Effector CD4-positive, alpha-beta T cell (primary cell): ENCODE measurements around the gene HP.
"Not testable (repeated sequence)": the region's sequence is repeated elsewhere in the genome, so short reads cannot be mapped to it uniquely, and the experiment has no call there.

Source experiments
- DNase-seq: peaks from one replicate; pipeline ENCODE4 v3.0.0-alpha.2; 2020

The HP gene

DNA sequence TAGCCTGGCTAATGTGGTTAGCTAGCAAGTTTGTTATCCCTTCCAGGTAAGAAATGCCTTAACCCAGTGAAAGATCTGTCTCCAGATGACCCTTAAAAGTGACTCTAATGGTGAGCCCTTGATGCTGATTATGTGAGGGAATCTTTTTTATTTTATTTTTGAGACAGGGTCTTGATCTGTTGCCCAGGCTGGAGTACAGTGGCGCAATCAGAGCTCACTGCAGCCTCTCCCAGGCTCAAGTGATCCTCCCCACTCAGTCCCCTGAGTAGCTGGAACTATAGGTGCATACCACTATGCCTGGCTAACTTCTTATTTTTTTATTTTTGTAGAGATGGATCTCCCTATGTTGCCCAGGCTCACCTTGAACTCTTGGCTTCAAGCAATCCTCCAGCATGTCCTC is 10.8 kb upstream of the HP start:
- DNase-seq = no peak

DNA sequence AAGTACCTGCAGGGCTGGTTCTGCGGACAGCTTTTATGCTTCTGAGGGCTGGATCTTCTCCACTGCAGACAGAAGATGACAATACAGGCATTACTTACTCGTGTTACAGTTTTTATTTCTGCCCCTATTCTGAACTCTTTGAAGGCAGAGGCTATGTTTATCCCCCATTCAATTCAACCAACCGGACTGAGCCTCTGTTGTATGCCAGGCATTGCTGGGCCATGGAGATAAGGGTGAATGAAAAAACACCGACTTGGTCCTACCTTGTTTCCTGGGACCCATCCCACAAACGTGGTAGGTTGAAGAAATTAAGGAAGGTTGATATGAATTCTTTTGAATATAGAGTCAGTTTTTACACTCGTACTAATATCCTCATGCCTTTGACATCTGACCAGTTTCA is 10.0 kb upstream of the HP start:
- DNase-seq = no peak

DNA sequence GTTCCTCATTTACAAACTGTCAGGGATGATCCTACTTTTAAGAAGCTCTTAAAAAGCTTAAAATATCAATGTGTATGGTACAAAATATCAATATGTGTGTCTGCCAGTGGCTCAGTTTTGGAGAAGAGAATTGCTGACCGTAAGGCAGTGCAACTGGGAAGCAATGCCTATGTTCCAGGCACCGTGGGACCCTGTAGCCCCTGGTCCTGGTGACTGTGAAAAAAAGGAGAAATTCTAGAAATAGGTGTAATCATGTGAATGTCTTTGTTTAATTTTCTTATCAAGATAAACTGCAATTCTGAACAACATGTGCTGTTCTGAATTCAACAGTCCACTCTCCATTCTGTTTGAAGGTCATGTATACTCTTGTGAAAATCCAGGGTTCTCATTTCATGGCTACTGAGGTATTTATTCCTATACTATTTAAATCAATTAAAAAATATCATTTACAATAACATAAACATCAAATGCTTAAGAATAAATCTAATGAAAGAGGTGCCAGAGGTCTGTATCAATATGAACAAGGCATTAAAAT is 9.4 kb upstream of the HP start:
- no peak for DNase-seq

DNA sequence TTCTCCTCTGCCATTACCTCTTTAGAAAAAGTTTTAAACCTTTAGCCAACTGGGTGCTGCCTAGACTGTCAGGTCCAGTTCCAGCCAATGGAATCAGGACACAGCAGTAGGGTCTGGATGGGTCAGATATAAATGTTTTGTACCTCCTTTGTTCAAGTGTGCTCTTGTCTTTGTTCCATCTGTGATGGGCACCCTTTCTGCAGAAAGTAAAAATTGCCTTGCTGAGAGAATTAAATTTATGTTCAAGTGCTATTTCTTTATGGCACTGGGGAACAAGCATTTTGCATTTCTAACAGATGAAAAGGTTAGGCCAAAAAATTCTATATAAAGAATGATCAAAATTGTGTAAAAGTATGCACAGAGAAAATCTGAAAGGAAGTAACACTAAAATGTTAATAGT is 5.2 kb upstream of the HP start:
- no peak for DNase-seq

DNA sequence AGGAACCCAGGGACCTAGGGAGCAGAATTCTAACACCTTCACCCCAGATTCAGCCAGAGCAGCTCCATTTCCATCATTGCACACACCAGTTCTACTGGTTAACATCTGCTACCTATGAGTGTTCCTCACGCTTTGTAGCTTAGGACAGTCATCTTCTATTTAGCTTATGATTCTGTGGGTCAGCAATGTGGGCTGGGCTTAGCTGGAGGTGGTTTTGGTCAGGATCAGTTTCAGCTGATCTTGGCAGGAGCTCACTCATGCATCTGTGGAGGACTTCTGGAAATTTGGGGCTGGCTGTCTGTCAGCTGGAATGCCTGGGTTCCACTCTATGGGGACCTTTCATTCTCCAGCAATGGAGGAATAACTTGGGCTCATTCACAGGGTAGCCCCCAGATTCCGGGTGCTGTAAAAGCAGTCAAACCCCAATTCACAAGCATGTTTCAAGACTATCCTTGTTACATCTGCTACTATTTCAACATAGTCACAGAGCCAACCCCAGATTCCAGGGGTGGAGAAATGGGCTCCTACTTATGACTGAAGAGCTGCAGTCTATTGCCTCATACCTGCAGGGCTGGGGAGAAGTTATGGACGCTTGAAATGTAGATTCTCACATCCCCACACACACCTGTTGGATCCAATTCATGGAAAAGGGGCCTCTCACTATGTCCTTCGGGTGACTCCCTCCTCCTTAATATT is 3.4 kb upstream of the HP start:
- DNase-seq = no peak

DNA sequence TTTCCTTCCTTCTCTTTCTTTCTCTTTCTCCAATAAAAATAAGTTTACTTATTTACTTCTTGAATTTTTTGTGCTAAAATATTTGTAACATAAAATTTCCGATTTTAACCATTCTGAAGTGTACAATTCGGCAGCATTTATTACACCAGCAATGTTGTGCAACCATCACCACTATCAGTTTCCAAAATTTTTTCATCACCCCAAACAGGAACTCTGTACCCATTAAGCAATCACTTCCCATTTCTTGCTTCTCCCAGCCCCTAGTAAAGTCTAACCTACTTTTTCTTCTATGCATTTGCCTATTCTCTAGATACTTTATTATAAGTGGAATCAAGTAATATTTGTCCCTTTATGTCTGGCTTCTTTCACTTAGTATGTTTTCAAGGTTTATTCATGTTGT is 2.5 kb upstream of the HP start:
- DNase-seq = no peak

DNA sequence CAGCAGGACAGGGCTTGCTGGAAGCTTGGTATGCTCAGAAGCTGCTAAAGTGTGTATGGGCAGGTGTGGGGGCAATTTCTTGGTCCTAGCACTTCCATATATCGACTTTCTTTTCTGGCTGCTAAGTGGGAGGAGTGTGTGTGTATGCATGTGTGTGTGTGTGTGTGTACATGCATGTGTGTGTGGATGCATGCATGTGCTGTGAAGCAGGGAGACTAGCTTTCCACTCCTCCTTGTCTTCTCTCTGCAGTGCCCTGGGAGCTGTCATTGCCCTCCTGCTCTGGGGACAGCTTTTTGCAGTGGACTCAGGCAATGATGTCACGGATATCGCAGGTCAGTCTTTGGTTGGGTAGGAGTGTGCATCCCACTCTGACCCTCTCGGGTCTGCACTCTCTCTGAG is 1.6 kb downstream of the HP start:
- DNase-seq = no peak

DNA sequence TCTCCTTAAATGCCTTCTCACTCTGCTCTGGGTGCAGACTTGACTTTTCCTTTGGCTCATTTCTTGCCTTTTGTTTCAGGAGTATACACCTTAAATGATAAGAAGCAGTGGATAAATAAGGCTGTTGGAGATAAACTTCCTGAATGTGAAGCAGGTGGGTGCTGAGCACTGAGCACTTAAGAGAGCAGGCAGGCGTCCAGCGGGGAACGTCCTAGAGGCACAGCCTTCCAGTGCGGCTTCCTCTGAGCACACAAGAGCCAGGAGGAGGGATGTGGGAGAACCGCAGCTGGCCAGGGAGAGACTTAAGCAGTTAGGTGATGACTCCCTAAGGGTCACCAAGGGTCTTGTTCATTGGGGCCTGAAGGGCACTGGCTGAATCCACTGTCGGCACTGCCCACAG is 3.0 kb downstream of the HP start:
- not testable (repeated sequence) for DNase-seq

DNA sequence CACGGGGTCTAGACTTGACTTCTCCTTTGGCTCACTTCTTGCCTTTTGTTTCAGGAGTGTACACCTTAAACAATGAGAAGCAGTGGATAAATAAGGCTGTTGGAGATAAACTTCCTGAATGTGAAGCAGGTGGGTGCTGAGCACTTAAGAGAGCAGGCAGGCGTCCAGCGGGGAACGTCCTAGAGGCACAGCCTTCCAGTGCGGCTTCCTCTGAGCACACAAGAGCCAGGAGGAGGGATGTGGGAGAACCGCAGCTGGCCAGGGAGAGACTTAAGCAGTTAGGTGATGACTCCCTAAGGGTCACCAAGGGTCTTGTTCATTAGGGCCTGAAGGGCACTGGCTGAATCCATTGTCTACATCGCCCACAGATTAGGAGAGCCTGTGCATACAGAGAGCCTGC is 4.8 kb downstream of the HP start:
- not testable (repeated sequence) for DNase-seq

DNA sequence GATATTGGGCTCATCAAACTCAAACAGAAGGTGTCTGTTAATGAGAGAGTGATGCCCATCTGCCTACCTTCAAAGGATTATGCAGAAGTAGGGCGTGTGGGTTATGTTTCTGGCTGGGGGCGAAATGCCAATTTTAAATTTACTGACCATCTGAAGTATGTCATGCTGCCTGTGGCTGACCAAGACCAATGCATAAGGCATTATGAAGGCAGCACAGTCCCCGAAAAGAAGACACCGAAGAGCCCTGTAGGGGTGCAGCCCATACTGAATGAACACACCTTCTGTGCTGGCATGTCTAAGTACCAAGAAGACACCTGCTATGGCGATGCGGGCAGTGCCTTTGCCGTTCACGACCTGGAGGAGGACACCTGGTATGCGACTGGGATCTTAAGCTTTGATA is 6.1 kb downstream of the HP start:
- no peak for DNase-seq

DNA sequence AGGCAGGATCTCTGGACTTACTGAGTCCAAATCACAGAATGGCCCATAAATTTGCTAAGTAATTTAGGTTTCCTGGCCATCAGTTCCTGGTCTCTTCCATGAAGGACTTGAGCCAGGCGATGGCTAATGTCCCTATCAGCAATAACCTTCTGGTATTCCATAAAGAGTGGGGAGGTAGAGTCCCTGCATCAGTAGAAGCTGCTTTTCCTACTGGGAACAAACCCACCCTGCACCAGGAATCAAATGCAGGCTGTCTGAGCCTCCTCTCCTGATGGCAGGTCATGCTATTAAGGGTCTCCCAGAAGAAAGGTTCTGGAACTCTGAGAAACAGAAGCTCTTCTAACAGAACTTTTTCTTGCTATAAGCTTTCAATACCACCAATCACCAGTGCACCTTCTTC is 7.3 kb downstream of the HP start:
- no peak for DNase-seq

DNA sequence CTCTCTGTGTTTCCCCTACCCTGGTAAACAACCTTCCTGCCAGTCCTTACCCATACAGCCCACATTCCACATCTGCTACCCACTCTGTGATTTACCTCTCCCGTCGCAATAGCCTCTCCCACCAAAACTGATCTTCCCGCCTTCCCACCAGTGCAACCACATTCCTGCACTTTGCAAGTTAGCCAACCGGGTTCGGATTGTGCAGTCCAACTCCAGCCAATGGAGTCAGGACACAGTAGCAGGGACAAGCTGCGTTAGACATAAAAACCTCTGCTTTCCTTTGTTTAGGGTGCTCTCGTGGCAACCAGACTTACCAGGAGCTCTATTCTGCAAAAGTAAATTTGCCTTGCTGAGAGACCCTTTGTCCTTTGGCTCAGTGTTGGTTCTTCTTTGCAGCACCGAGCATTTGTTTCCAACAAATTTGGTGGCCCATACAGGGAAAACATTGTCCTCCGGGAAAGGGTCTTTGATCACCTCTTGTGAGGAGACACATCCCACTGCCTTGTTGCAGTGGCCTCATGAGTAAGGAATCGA is 10.1 kb downstream of the HP start:
- DNase-seq = no peak

DNA sequence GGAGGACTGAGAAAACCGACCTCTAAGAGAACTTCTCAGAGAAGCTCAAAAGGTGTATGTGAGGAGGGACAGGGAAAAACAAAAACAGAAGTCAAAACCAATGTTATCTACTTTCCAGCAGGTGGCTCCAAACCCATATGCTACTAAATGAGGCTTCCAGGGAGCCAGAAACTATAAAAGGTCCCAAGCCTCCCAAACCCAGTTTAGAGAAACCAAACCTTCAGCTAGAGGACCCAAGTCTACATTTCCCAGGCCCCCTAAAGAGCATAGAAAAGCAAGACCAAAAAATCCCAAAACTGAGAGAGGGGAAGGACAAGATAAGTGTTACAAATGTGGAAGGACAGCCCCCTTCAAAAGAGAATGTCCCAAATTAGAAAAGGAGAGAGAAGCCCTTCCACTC is 12.4 kb downstream of the HP start:
- DNase-seq = no peak

DNA sequence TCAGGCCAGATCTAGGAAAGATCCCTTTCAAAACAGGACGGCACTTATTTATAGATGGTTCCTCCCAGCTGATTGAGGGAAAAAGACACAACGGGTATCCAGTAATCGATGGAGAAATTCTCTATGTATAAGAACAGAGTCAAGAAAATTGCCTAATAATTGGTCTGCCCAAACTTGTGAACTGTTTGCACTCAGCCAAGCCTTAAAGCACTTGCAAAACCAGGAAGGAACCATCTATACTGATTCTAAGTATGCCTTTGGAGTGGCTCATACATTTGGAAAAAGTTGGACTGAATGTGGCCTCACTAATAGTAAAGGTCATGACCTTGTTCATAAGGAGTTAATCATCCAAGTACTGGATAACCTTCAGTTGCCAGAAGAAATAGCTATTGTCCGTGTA is 14.6 kb downstream of the HP start:
- DNase-seq = no peak

DNA sequence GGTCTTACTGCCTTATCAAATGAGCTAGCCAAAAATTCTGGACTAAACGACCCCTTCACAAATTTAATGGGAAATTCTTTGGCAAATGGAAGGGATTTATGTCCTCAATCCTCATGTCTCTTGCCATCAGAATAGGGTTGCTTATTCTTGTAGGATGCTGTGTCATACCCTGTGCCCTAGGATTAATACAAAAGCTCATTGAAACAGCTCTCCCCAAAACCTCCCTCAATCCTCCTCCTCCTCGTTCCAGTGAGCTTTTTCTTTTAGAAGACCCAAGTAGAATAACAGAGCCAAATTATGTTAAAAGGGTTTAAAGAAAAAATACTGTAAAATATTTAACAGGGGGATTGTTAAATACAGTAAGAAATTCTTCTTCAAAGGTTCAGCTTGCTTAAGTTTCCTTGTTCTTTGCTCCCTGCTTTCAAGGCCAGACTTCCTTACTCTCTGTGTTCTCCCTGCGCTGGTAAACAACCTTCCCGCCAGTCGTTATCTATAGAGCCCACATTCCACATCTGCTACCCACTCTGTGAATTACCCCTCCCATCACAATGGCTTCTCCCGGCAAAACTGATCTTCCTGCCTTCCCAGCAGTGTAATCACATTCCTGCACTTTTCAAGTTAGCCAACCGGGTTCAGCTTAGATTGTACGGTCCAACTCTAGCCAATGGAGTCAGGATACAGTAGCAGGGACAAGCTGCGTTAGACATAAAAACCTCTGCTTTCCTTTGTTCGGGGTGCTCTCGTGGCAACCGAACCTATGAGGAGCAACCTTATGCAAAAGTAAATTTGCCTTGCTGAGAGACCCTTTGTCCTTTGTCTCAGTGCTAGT is 18.4 kb downstream of the HP start:
- no peak for DNase-seq

DNA sequence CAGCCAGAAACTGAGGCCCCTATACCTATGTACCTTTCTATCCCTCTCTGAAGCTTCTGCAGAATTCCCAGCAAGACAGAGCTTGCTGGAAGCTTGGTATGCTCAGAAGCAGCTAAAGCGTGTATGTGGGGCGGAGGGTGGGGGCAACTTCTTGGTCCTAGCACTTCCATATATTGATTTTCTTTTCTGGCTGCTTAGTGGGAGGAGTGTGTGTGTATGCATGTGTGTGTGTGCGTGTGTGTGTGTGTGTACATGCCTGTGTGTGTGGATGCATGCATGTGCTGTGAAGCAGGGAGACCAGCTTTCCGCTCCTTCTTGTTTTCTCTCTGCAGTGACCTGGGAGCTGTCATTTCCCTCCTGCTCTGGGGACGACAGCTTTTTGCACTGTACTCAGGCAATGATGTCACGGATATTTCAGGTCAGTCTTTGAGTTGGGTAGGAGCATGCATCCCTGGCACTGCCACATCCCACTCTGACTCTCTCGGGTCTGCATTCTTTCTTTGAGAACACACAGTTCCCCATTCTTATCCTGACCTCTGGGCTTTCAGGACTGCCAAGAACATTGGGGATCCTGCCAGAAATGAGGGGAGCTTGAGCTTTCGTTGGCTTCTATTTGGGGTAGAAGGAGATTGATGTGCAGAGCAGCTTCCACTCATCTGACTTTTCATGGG is 19.4 kb downstream of the HP start:
- no peak for DNase-seq

DNA sequence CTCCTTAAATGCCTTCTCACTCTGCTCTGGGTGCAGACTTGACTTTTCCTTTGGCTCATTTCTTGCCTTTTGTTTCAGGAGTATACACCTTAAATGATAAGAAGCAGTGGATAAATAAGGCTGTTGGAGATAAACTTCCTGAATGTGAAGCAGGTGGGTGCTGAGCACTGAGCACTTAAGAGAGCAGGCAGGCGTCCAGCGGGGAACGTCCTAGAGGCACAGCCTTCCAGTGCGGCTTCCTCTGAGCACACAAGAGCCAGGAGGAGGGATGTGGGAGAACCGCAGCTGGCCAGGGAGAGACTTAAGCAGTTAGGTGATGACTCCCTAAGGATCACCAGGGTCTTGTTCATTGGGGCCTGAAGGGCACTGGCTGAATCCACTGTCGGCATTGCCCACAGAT is 20.8 kb downstream of the HP start:
- DNase-seq = not testable (repeated sequence)

DNA sequence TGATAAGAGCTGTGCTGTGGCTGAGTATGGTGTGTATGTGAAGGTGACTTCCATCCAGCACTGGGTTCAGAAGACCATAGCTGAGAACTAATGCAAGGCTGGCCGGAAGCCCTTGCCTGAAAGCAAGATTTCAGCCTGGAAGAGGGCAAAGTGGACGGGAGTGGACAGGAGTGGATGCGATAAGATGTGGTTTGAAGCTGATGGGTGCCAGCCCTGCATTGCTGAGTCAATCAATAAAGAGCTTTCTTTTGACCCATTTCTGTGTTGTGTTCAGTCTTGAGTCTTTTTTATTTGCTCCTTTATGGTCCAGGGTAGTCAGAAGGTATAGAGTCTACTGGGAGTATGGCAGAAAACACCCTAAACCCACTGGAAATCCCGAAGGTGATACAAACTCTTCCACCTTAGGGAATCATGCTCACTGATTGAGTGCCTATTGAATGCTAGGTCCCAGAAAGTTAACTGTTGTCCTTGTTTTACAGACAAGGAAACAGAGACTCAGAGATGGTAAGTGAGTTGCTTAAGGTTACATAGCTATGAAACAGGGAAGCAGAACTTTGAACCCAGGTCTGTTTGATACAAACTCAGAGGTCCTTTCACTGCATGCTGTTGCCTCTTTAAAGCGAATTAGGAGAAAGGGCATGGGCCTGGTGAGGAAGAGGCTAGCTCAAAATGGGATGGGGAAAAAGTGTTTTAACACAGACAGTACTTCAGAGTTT is 22.8 kb downstream of the HP start:
- DNase-seq = not testable (repeated sequence)

DNA sequence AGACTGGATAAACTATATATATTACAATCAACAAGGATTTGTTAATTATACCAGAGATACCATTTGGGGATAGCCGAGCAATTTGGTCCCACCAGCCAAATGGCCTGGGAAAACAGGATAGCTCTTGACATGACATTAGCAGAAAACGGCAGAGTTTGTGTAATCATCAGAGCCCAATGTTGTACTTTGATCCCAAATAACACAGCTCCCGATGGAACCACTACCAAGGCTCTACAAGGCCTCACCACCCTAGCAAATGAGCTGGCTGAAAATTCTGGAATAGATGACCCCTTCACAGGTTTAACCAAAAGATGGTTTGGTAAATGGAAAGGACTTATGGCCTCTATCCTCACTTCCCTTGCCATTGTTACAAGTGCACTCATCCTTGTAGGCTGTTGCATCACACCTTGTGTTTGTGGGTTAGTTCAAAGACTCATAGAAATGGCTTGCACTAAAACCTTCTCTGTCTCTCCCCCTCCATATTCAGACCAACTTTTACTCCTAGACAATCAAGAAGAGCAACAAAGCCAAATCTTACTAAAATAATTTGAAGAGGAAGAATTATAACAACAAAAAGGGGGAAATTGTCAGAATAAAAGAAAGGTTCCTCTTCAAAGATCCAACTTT is 29.6 kb downstream of the HP start:
- DNase-seq = no peak

DNA sequence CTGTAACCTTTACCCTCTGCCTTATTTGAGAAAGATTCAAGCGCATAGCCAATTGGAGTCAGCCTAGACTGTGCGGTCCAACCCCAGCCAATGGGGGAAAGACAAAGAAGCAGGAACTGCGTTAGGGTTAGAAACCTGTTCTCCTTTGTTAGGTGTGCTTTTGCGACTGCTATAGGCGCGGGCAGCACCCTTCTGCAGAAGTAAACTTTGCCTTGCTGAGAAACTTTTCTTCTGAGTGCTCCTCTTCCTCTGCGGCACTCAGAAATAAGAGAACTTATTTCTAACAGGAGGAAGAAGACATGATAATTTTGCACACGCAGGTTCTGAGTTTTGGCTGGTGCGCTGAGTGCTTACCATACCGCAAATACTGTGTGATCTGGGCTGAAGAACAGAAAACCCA is 30.1 kb downstream of the HP start:
- no peak for DNase-seq

DNA sequence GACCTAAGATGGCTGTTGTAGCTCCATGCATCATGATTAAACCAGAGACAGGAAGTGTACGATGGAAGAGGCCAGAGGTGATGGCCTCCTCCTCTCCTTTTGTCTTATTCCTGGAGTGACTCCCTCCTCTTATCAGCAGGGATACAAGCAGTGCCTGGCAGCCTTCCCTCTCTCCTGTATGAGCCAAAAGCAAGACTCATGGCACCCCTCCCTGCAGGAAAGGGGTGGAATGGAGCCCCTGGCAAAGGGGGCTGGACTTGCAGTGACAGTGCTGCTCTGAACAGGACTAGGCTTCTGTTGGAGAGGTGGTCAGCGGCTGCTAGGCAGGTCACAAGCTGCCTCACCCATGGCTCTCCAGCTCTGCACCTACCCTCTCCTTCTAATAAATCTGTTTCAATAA is 30.7 kb downstream of the HP start:
- no peak for DNase-seq

DNA sequence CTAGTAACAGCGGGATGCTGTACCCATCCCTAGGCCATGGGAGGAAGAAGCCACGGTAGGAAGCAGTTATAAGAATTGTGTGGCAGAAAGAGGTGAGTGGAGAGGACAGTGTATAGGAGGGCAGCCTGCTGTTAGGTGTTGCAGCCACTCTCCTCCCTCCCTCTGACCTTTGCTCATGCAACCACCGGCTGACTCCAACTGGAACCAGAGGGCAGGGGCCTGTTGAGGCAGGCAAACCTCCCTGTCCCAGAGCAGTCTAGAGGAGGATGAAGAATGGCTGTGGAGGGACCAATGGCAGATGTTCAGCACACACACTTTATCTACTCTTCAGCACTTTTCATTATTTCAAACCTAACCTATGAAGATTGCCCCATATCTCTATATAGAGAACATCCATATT is 36.9 kb downstream of the HP start:
- DNase-seq = no peak
